GM23248 (cell line): ENCODE data around the gene ZNF467. TPM values are rescaled to one million over a fixed set of nuclear protein-coding genes. Genes with fewer than 3 reads are reported as not detected.

Experiments
- DNase-seq: peaks from one replicate; pipeline ENCODE4 v3.0.0-alpha.2; 2015
- H2AFZ ChIP-seq: fragments of 200-600 bp; sonication (generic); 2 replicates; pipeline ENCODE4 v1.6.1; 2016; ENCODE audit warnings: antibody characterized with exemption
- H3F3A ChIP-seq: fragments of 200-600 bp; sonication (generic); 2 replicates; pipeline ENCODE4 v1.6.1; 2016; ENCODE audit warnings: mild to moderate bottlenecking, antibody characterized with exemption, mixed run types; ENCODE audit not compliant: insufficient read depth
- H3K27ac ChIP-seq: fragments of 200-600 bp; sonication (generic); 2 replicates; pipeline ENCODE4 v1.5.1; 2016; ENCODE audit warnings: mild to moderate bottlenecking
- H3K27me3 ChIP-seq: fragments of 200-600 bp; sonication (generic); replicated peaks from 2 replicates; pipeline ENCODE4 v1.6.1; 2016; ENCODE audit warnings: mild to moderate bottlenecking; ENCODE audit not compliant: insufficient read depth
- H3K36me3 ChIP-seq: fragments of 200-600 bp; sonication (generic); 2 replicates; pipeline ENCODE4 v1.6.1; 2016; ENCODE audit warnings: low read depth, mild to moderate bottlenecking
- H3K4me1 ChIP-seq: fragments of 200-600 bp; sonication (generic); 2 replicates; pipeline ENCODE4 v1.6.1; 2016; ENCODE audit warnings: mild to moderate bottlenecking; ENCODE audit not compliant: insufficient read depth
- H3K4me2 ChIP-seq: fragments of 200-600 bp; sonication (generic); one replicate; pipeline ENCODE4 v1.6.1; 2016; ENCODE audit warnings: mild to moderate bottlenecking; ENCODE audit not compliant: unreplicated experiment
- H3K4me3 ChIP-seq: fragments of 200-600 bp; sonication (generic); 2 replicates; pipeline ENCODE4 v1.5.1; 2016; ENCODE audit warnings: mild to moderate bottlenecking
- H3K79me2 ChIP-seq: fragments of 200-600 bp; sonication (generic); 2 replicates; pipeline ENCODE4 v1.6.1; 2016; ENCODE audit warnings: mild to moderate bottlenecking; ENCODE audit not compliant: insufficient read depth
- H3K9ac ChIP-seq: fragments of 200-600 bp; sonication (generic); 2 replicates; pipeline ENCODE4 v1.6.1; 2016; ENCODE audit warnings: mild to moderate bottlenecking
- H3K9me2 ChIP-seq: fragments of 200-600 bp; sonication (generic); 2 replicates; pipeline ENCODE4 v1.6.1; 2016; ENCODE audit warnings: mixed run types, mild to moderate bottlenecking, moderate library complexity; ENCODE audit not compliant: insufficient read depth
- H3K9me3 ChIP-seq: fragments of 200-600 bp; sonication (generic); one replicate; pipeline ENCODE4 v1.6.1; 2017; ENCODE audit warnings: low read depth
- H4K20me1 ChIP-seq: fragments of 200-600 bp; sonication (generic); 2 replicates; pipeline ENCODE4 v1.6.0; 2016; ENCODE audit not compliant: insufficient read depth
- EZH2 ChIP-seq: fragments of 200-600 bp; sonication (generic); IDR thresholded peaks from 2 replicates; pipeline ENCODE4 v1.6.1; 2018; ENCODE audit warnings: antibody characterized with exemption, mild to moderate bottlenecking; ENCODE audit not compliant: insufficient read depth, poor library complexity, severe bottlenecking
- EZH2phosphoT487 ChIP-seq: fragments of 200-600 bp; sonication (generic); IDR thresholded peaks from 2 replicates; pipeline ENCODE4 v1.6.1; 2018; ENCODE audit warnings: antibody characterized with exemption, moderate library complexity, mild to moderate bottlenecking, low read depth; ENCODE audit not compliant: insufficient read depth
- WGBS, 2 experiments: methylation state at CpG; one replicate each; pipeline ENCODE4 v1.1.6; 2015 to 2017; ENCODE audit warnings: low lambda C conversion rate in 2 of 2, low coverage in 1 of 2; ENCODE audit errors: missing lambda C conversion rate in 2 of 2; 5-methylcytosine and 5-hydroxymethylcytosine counted together
- in situ Hi-C: fragments of 300-500 bp; cut with MboI; formaldehyde crosslinking; loops from 2 replicates; pipeline ENCODE4 v1.15.0; 2020
- polyA plus RNA-seq: library from polyadenylated mRNA; unstranded; fragments of >200 nt; fragmentation: Nextera tagmentation; extraction: Ambion mirVana; gene quantifications from 2 replicates; pipeline ENCODE4 v1.2.1, GENCODE V29; 2016
- total RNA-seq: library from RNA; depleted of rRNA; stranded (reverse); fragments of >200 nt; shearing (Covaris generic); gene quantifications from 2 replicates; pipeline ENCODE4 v1.2.3, GENCODE V29; 2014

The ZNF467 gene
- total and polyA plus RNA-seq, 2 experiments from 2014 or later = not detected

GRCh38 chr7:149751043-149751775 lies 22.2 kb downstream of the ZNF467 start:
- Histone ChIP-seq H3K9me3 (no peaks in the 10 kb centered on the region), H3K9me2 (no peaks in the 10 kb centered on the region), H3K9ac (no peak overlapping the region), H4K20me1 (no peaks in the 10 kb centered on the region), H3K27me3 (peaks cover 5% of the 10 kb centered on the region; the same call in 1 of the 2 replicates), H3K36me3 (no peaks in the 10 kb centered on the region), H3F3A (no peaks in the 10 kb centered on the region), H3K27ac (no peak overlapping the region), H3K79me2 (no peaks in the 10 kb centered on the region), H3K4me3 (no peak overlapping the region), H2AFZ (no peak overlapping the region), H3K4me2 (no peak overlapping the region), H3K4me1 (no peaks in the 10 kb centered on the region)
- DNase-seq = no peak
- TF ChIP-seq EZH2phosphoT487 (no peak), EZH2 (no peak)
- in situ Hi-C loops = no loop called here
- 51 to 66% methylated on average over 7 to 8 of the region's 8 CpGs for WGBS, 2 experiments

- Histone ChIP-seq H3K9me2 (no peaks in the 10 kb centered on the region), H3K27me3 (peaks cover 12% of the 10 kb centered on the region), H4K20me1 (no peaks in the 10 kb centered on the region), H3K27ac (no peak overlapping the region), H3K9ac (no peak overlapping the region), H3K36me3 (no peaks in the 10 kb centered on the region), H2AFZ (no peak overlapping the region), H3K4me3 (no peak overlapping the region), H3K4me2 (no peak overlapping the region), H3K4me1 (no peaks in the 10 kb centered on the region), H3K9me3 (no peaks in the 10 kb centered on the region), H3F3A (no peaks in the 10 kb centered on the region), H3K79me2 (no peaks in the 10 kb centered on the region)
- 70 to 72% methylated on average over 9 of the region's 9 CpGs for WGBS, 2 experiments
- no peak for DNase-seq
- TF ChIP-seq EZH2 = no peak
- TF ChIP-seq EZH2phosphoT487 = no peak
- in situ Hi-C loops = no loop called here
These were observed 23.1 kb downstream of the ZNF467 start for GRCh38 chr7:149750122-149750845.

GRCh38 chr7:149748076-149748874 lies 25.1 kb downstream of the ZNF467 start:
- no peak for DNase-seq
- H3K27ac ChIP-seq = no peak overlapping the region
- WGBS, 2 experiments = 51 to 53% methylated on average over 9 of the region's 9 CpGs
- in situ Hi-C loops = loop anchor here (10.0 kb wide), 1 partner anchor 83 kb away; no protein-coding TSS in a partner anchor
- no peak overlapping the region for H2AFZ ChIP-seq
- no peaks in the 10 kb centered on the region for H3K4me1 ChIP-seq
- no peaks in the 10 kb centered on the region for H4K20me1 ChIP-seq
- peaks cover 12% of the 10 kb centered on the region for H3K27me3 ChIP-seq
- H3K4me2 ChIP-seq = no peak overlapping the region
- no peaks in the 10 kb centered on the region for H3K36me3 ChIP-seq
- H3K9ac ChIP-seq = no peak overlapping the region
- no peak overlapping the region for H3K4me3 ChIP-seq
- H3F3A ChIP-seq = no peaks in the 10 kb centered on the region
- H3K9me2 ChIP-seq = no peaks in the 10 kb centered on the region
- TF ChIP-seq EZH2phosphoT487 = no peak
- no peak for TF ChIP-seq EZH2
- H3K79me2 ChIP-seq = no peaks in the 10 kb centered on the region
- H3K9me3 ChIP-seq = no peaks in the 10 kb centered on the region
